SK-N-MC (cell line): ENCODE results near the gene SLC28A3.

Experiments used
- DNase-seq: peaks from one replicate; pipeline ENCODE4 v3.0.0-alpha.2; 2011; ENCODE audit warnings: low read depth, low spot score
- H3K27ac ChIP-seq: fragments of 200-600 bp; sonication (generic); 2 replicates; pipeline ENCODE4 v1.5.1; 2016; ENCODE audit warnings: mixed run types
- H3K36me3 ChIP-seq: fragments of 200-600 bp; sonication (generic); 2 replicates; pipeline ENCODE4 v1.6.1; 2017; ENCODE audit warnings: antibody characterized with exemption, low read length, mixed read lengths; ENCODE audit not compliant: insufficient read depth
- H3K4me3 ChIP-seq: fragments of 200-600 bp; sonication (generic); 2 replicates; pipeline ENCODE4 v1.5.1; 2016
- H3K9ac ChIP-seq: fragments of 200-600 bp; sonication (generic); 2 replicates; pipeline ENCODE4 v1.8.0; 2017; ENCODE audit warnings: mixed run types, mixed read lengths; ENCODE audit not compliant: insufficient read length
- H3K9me3 ChIP-seq: fragments of 200-600 bp; sonication (generic); 2 replicates; pipeline ENCODE4 v1.6.1; 2017; ENCODE audit warnings: low read depth, mild to moderate bottlenecking, antibody characterized with exemption, low read length, moderate library complexity, mixed read lengths
- EZH2 ChIP-seq: fragments of 200-600 bp; sonication (generic); IDR thresholded peaks from one replicate; pipeline ENCODE4 v1.6.1; 2017; ENCODE audit warnings: antibody characterized with exemption
- FOXP2 ChIP-seq: optimal IDR thresholded peaks from 2 replicates; pipeline ENCODE3; 2011; ENCODE audit warnings: mild to moderate bottlenecking, moderate library complexity; ENCODE audit not compliant: insufficient read depth; ENCODE audit errors: extremely low read length, control extremely low read depth
- POLR2AphosphoS5 ChIP-seq: IDR thresholded peaks from 2 replicates; pipeline ENCODE4 v1.6.1; 2012; ENCODE audit warnings: mild to moderate bottlenecking, low read depth, low read length, borderline replicate concordance

Gene SLC28A3

DNA sequence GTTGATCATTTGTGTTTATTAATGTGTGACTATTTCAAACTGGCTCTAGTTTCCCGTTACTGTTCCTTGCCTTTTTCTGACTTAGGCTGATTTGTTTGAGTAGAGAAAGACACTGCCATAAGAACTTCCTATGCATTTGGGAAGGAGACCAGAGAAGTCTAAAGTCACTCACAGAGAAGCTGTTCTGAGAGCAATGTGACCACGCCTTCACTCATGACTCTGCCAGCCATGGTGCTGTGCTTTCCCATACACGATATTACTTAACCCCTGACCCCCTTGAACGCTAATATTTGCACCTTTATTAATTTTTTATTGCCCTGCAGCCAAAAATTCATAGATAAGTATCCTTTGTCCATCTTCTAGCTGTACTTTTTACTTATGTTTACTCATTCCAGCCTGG, 20.9 kb downstream of the SLC28A3 start:
- Histone ChIP-seq H3K9me3 (no peaks in the 10 kb centered on the region), H3K4me3 (no peak overlapping the region), H3K36me3 (no peaks in the 10 kb centered on the region), H3K27ac (no peak overlapping the region), H3K9ac (no peak overlapping the region)
- no peak for TF ChIP-seq FOXP2
- TF ChIP-seq POLR2AphosphoS5: no peak
- TF ChIP-seq EZH2: no peak
- no peak for DNase-seq

DNA sequence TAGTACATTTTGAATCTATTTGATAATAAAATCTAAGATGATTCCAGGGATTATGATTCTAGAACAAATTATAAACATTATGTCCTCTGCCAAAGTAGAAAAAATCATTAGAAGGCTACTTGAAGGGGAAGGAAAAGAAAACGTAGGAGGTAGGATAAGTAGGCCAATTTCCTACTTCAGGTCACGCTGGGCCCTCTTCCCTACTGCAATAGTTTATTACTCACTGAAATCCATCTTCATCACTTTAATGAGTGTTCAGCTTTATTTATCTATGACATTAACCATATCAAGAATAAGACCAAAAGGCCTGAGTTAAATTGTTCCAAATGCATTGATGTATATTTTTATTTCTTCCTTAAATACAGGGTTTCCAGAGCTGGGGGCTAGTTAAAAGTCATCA, 21.6 kb downstream of the SLC28A3 start:
- DNase-seq: no peak
- no peak for TF ChIP-seq FOXP2
- TF ChIP-seq EZH2: no peak
- TF ChIP-seq POLR2AphosphoS5: no peak
- no peaks in the 10 kb centered on the region for H3K9me3 ChIP-seq

DNA sequence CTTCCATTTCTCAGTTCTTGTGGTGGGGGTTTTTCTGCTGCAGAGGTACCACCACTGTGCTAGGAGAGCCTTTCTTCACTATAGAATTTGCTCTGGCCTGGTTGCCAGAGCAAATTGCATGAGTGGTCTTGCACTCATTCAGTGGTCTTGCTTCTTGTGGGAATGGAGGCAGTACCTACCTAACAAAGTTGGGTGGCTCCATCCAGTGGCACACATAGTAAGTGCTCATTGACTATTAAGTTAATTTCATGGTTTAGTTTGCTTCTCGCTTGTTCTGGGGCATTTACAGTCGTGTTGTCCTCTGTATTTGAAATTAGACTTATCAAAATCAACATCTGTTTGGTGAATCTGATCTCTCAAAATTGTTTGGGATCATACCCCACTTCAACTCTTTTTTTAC, 23.0 kb downstream of the SLC28A3 start:
- Histone ChIP-seq H3K9ac (no peak overlapping the region), H3K9me3 (no peaks in the 10 kb centered on the region), H3K36me3 (no peaks in the 10 kb centered on the region), H3K4me3 (no peak overlapping the region), H3K27ac (no peak overlapping the region)
- no peak for DNase-seq
- TF ChIP-seq EZH2 (no peak), POLR2AphosphoS5 (no peak), FOXP2 (no peak)

More for the DNA sequence above, 21.6 kb downstream of the SLC28A3 start:
- Histone ChIP-seq H3K27ac (no peak overlapping the region), H3K36me3 (no peaks in the 10 kb centered on the region), H3K9ac (no peak overlapping the region), H3K4me3 (no peak overlapping the region)

DNA sequence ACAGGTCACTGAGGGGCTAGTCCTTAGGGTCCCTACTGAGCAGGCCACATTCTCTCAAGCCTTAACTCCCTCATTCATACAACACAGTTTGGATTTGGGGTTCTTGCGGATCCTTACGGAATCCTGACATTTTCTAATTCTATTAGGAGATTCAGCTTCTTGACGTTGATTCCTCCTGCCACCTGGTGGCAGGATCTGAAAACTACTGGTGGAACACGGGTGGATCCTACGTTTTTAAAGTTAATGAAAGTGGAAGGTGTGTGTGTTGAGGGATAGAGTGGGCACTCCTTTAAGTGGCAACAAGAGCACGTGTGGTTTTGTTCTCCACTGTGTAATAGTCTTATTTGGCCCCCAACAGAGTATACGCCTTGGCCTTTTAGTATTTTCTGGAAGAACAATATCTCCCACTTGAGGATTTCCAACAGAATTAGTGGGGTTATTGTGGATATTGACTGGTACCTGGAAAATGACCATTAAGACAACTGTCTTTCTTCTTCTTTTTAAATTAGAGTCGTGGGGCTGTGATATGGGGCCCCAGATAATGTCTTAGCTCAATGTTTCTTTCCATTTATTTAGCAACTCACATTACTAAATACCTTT, 25.2 kb downstream of the SLC28A3 start:
- Histone ChIP-seq H3K27ac (no peak overlapping the region), H3K4me3 (no peak overlapping the region), H3K9me3 (no peaks in the 10 kb centered on the region), H3K36me3 (no peaks in the 10 kb centered on the region), H3K9ac (no peak overlapping the region)
- TF ChIP-seq POLR2AphosphoS5 (no peak), EZH2 (no peak), FOXP2 (no peak)
- DNase-seq: peak; percentile 20

DNA sequence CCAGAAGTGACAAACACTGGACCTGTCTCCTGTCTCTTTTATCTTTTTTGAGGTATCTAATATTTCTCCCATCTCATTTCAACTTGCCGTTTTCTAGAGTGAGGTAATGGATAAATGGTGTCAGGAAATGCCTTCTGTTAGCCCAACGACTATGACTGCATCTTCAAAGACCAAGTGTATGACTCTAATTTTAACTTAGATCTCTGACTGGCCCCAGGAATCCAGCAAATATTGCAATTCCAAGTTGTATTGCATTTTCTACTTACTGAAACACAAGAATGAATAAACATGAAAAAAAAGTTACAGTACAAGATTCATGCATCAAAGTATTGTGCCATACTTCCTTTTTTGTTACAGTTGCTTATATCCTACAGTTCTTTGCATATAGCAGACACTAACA, 26.3 kb downstream of the SLC28A3 start:
- Histone ChIP-seq H3K36me3 (no peaks in the 10 kb centered on the region), H3K9me3 (no peaks in the 10 kb centered on the region), H3K27ac (no peak overlapping the region), H3K9ac (no peak overlapping the region), H3K4me3 (no peak overlapping the region)
- TF ChIP-seq POLR2AphosphoS5 (no peak), EZH2 (no peak), FOXP2 (no peak)
- DNase-seq: no peak

DNA sequence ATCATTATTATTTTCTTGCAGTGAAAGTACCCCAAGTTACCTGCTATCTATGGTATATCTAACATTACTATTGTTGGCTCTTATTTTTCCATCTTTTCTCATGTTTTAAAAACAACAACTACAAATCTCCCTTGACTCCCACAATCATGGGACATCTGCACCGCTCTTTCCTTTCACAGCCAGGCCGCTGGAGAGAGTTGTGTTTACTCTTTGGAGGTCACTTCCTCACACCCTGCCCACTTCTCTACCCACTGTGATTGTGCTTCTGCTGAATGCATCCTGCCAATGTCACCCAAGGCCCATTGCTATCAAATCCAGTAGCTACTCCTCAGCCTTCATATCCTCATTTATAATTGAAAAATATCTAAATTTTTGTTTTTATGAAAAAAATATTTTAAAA, 29.7 kb downstream of the SLC28A3 start:
- DNase-seq: no peak
- no peak overlapping the region for H3K9ac ChIP-seq
- no peaks in the 10 kb centered on the region for H3K9me3 ChIP-seq
- H3K4me3 ChIP-seq: no peak overlapping the region
- no peak for TF ChIP-seq EZH2
- no peaks in the 10 kb centered on the region for H3K36me3 ChIP-seq
- no peak overlapping the region for H3K27ac ChIP-seq

DNA sequence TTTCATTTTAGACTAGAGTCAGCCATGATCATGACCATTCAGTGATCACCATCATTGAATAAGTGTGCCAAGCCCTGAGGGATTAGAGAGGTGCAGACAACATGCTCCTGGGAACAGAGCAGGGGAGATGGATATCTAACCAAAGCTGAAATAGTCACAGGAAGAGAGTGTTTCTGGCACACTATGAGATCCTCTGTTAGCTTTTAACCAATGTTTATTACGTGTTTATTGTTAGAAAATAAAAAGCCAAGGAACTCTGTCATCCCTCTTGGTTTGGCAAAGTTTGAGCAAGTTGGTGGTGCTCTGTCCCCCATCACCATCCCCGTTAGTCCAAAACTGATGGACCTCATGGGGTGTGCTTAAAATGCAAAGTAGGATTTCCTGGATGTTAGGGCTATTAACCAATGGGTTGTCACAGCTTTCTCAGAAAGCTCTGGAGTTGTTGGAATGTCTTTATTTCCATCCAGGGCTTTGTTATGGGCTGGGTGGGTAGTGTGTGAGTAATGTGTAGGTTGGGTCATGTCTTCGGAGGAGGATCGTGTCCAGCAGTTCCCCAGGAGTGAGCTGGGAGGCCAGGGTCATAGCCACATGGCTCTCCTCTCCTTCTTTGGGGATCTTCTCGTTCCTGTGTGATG, 34.9 kb downstream of the SLC28A3 start:
- DNase-seq: no peak
- Histone ChIP-seq H3K9me3 (no peaks in the 10 kb centered on the region), H3K27ac (no peak overlapping the region), H3K4me3 (no peak overlapping the region), H3K36me3 (no peaks in the 10 kb centered on the region), H3K9ac (no peak overlapping the region)
- TF ChIP-seq EZH2 (no peak), FOXP2 (no peak), POLR2AphosphoS5 (no peak)

DNA sequence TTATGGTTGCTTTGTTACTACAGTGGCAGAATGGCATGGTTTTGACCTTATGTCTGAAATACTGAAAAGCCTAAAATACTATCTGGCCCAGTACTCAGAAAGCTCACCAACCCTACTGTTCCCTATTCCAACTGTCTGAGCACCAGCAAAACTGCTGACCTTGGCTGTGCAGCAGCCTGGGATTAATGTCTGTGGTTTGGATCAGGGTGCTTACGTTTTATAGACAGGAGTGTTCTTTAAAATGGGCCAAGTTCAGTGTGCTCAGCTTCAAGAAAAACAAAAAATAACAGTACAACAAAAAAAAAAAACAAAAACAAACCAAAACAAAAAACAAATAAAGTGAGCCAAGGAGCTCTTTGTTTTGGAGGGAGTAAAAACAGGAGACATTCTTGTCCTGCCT, 36.4 kb downstream of the SLC28A3 start:
- TF ChIP-seq EZH2 (no peak), FOXP2 (no peak), POLR2AphosphoS5 (no peak)
- DNase-seq: no peak
- H3K9ac ChIP-seq: no peak overlapping the region

DNA sequence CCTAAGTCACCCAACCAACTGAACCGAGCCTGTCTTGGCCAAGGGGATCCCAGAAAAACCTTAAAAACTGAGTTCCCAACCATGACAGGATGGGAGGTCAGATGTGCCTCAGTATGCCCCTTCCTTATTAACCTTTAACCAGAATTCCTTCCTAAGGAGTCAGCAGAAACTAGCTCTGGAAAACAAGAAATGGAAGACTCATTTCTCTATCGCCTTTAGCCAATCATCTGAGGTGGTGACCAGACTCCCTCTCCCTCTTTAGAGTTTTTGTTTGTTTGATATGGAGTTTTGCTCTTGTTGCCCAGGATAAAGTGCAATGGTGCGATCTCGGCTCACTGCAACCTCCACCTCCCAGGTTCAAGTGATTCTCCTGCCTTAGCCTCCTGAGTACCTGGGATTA, 37.5 kb downstream of the SLC28A3 start:
- TF ChIP-seq FOXP2 (no peak), EZH2 (no peak), POLR2AphosphoS5 (no peak)
- no peak for DNase-seq
- Histone ChIP-seq H3K9ac (no peak overlapping the region), H3K4me3 (no peak overlapping the region), H3K27ac (no peak overlapping the region), H3K9me3 (no peaks in the 10 kb centered on the region), H3K36me3 (no peaks in the 10 kb centered on the region)

More for the DNA sequence above, 36.4 kb downstream of the SLC28A3 start:
- Histone ChIP-seq H3K9me3 (no peaks in the 10 kb centered on the region), H3K36me3 (no peaks in the 10 kb centered on the region), H3K27ac (no peak overlapping the region; the same call in 1 of the 2 replicates), H3K4me3 (peak overlapping the region; percentile 14; the same call in 1 of the 2 replicates)
